Endothelial cell (in vitro differentiated cells): ENCODE measurements around the gene LDB3. TPM values are rescaled to one million over a fixed set of nuclear protein-coding genes. Genes with fewer than 3 reads are reported as not detected.

ENCODE experiments used
- DNase-seq: peaks from one replicate; pipeline ENCODE4 v3.0.0; 2021; ENCODE audit warnings: low spot score
- H3K27ac Mint-ChIP-seq: one replicate; pipeline ENCODE4 v1.8.0; 2021; ENCODE audit warnings: mixed read lengths, inconsistent platforms; ENCODE audit not compliant: unreplicated experiment
- H3K27me3 Mint-ChIP-seq: one replicate; pipeline ENCODE4 v1.8.0; 2021; ENCODE audit warnings: mild to moderate bottlenecking, moderate library complexity, mixed read lengths, inconsistent platforms; ENCODE audit not compliant: unreplicated experiment
- H3K36me3 Mint-ChIP-seq: one replicate; pipeline ENCODE4 v1.8.0; 2021; ENCODE audit warnings: mild to moderate bottlenecking, low read depth, mixed read lengths, inconsistent platforms; ENCODE audit not compliant: unreplicated experiment
- H3K4me1 Mint-ChIP-seq: one replicate; pipeline ENCODE4 v1.8.0; 2021; ENCODE audit warnings: mild to moderate bottlenecking, mixed read lengths, inconsistent platforms; ENCODE audit not compliant: unreplicated experiment
- H3K4me3 Mint-ChIP-seq: one replicate; pipeline ENCODE4 v1.8.0; 2021; ENCODE audit warnings: mild to moderate bottlenecking, mixed read lengths, inconsistent platforms; ENCODE audit not compliant: unreplicated experiment
- H3K9me3 Mint-ChIP-seq: one replicate; pipeline ENCODE4 v1.8.0; 2021; ENCODE audit warnings: mixed read lengths, inconsistent platforms; ENCODE audit not compliant: unreplicated experiment
- CTCF ChIP-seq: fragments of 200-600 bp; sonication (generic); IDR thresholded peaks from one replicate; pipeline ENCODE4 v1.5.0; 2021; ENCODE audit warnings: antibody characterized with exemption; ENCODE audit not compliant: unreplicated experiment
- total RNA-seq: library from RNA; stranded (reverse); fragmentation: NEBNext Ultra II Directional; extraction: Animal tissue kit (Norgen Biotek cat#: 25700); gene quantifications from one replicate; pipeline ENCODE4 v1.2.1, GENCODE V29; 2021; ENCODE audit not compliant: unreplicated experiment

The LDB3 gene
- total RNA-seq, 1 donor from 2014 or later, result 0.36 TPM

- Mint-ChIP-seq H3K9me3 (no peaks in the 10 kb centered on the region), H3K4me1 (peaks cover 3% of the 10 kb centered on the region), H3K27ac (no peak overlapping the region), H3K36me3 (peaks cover 4% of the 10 kb centered on the region), H3K4me3 (no peak overlapping the region), H3K27me3 (peaks cover 11% of the 10 kb centered on the region)
- no peak for TF ChIP-seq CTCF
- no peak for DNase-seq
Observed at GRCh38 chr10:86692023-86692514, 23.8 kb downstream of the LDB3 start.

GRCh38 chr10:86692664-86693063 lies 24.4 kb downstream of the LDB3 start:
- peaks cover 12% of the 10 kb centered on the region for H3K27me3 Mint-ChIP-seq
- H3K4me3 Mint-ChIP-seq, result no peak overlapping the region
- no peak for TF ChIP-seq CTCF
- DNase-seq, result no peak
- H3K27ac Mint-ChIP-seq, result no peak overlapping the region
- H3K36me3 Mint-ChIP-seq, result peaks cover 4% of the 10 kb centered on the region
- no peaks in the 10 kb centered on the region for H3K9me3 Mint-ChIP-seq
- peaks cover 3% of the 10 kb centered on the region for H3K4me1 Mint-ChIP-seq

- H3K9me3 Mint-ChIP-seq, result no peaks in the 10 kb centered on the region
- H3K4me1 Mint-ChIP-seq, result no peaks in the 10 kb centered on the region
- peaks cover 14% of the 10 kb centered on the region for H3K27me3 Mint-ChIP-seq
- no peak overlapping the region for H3K4me3 Mint-ChIP-seq
- H3K27ac Mint-ChIP-seq, result no peak overlapping the region
- no peak for DNase-seq
- H3K36me3 Mint-ChIP-seq, result peaks cover 4% of the 10 kb centered on the region
- TF ChIP-seq CTCF, result no peak
Observed at GRCh38 chr10:86693275-86693674, 25.0 kb downstream of the LDB3 start.

- peak; percentile 72 for TF ChIP-seq CTCF
- Mint-ChIP-seq H3K27ac (no peak overlapping the region), H3K4me1 (no peaks in the 10 kb centered on the region), H3K4me3 (no peak overlapping the region), H3K36me3 (peaks cover 4% of the 10 kb centered on the region), H3K27me3 (peaks cover 16% of the 10 kb centered on the region), H3K9me3 (no peaks in the 10 kb centered on the region)
- DNase-seq, result peak; percentile 69
Observed at GRCh38 chr10:86693721-86694369, 25.5 kb downstream of the LDB3 start.

- Mint-ChIP-seq H3K36me3 (peaks cover 4% of the 10 kb centered on the region), H3K27ac (no peak overlapping the region), H3K4me1 (no peaks in the 10 kb centered on the region), H3K9me3 (no peaks in the 10 kb centered on the region), H3K4me3 (no peak overlapping the region), H3K27me3 (peaks cover 19% of the 10 kb centered on the region)
- no peak for DNase-seq
- no peak for TF ChIP-seq CTCF
Observed at GRCh38 chr10:86698207-86698940, 30.1 kb downstream of the LDB3 start.
